ENCODE results near the gene PIM2. TPM values are rescaled to one million over a fixed set of nuclear protein-coding genes. Genes with fewer than 3 reads are reported as not detected.

The PIM2 gene
- total RNA-seq (ENCODE audit: unreplicated experiment) = 7.0 TPM
- long read RNA-seq, transcript PIM2-201 (6 exons, 2,075 nt) = major isoform, 6 of 6 reads
- long read RNA-seq, partial matches to known transcripts = 0 of 6 reads
- long read RNA-seq, other reads (novel, unspliced or antisense) = 0 of 6 reads

DNA sequence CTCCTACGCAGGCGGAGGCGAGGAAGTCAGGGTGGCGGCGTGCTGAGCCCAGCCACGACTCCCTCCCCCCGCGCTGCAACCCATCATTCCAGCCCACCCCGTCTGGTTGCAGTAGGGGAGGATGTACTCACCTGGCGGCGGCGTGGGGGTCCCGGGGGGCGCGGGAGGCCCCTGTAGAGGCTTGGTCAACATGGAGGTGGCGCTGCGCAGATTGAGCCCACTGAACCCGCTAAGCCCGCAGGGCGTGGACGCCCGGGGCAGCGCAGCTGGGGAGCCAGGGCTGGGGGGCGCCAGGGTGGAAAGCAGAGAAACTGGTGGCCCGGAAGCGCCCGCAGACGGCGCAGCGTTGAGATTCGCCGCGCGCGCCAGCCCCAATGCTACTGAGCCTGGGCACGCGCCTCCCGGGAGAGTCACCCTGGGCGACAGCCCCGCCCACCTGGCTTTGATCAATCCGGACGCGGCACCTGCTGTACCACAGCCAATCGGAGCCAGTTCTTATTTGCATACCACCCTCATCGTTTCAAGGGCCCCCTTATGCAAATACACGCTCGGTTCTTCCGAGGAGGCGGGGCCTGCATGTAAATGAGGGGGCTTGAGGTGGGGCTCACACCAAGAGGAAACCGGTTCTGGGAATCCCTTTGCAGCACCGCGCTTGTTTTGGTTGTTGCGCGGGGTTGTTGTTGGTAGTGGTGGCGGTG lies at the start of gene PIM2:
PIM2 (minus strand) TSS at position 382 of the 698 bp plus-strand sequence; CDS start at position 192, 190 bp downstream.
- H3K9me3 Mint-ChIP-seq (ENCODE audit: unreplicated experiment) = no peaks in the 10 kb centered on the region
- peaks cover 15% of the 10 kb centered on the region for H3K4me1 Mint-ChIP-seq (ENCODE audit: unreplicated experiment)
- peaks cover 4% of the 10 kb centered on the region for H3K36me3 Mint-ChIP-seq (ENCODE audit: low read depth, unreplicated experiment)
- peak within 1 kb of the TSS; percentile 85 for H3K4me3 Mint-ChIP-seq (ENCODE audit: unreplicated experiment)
- TF ChIP-seq, protein P1, sequence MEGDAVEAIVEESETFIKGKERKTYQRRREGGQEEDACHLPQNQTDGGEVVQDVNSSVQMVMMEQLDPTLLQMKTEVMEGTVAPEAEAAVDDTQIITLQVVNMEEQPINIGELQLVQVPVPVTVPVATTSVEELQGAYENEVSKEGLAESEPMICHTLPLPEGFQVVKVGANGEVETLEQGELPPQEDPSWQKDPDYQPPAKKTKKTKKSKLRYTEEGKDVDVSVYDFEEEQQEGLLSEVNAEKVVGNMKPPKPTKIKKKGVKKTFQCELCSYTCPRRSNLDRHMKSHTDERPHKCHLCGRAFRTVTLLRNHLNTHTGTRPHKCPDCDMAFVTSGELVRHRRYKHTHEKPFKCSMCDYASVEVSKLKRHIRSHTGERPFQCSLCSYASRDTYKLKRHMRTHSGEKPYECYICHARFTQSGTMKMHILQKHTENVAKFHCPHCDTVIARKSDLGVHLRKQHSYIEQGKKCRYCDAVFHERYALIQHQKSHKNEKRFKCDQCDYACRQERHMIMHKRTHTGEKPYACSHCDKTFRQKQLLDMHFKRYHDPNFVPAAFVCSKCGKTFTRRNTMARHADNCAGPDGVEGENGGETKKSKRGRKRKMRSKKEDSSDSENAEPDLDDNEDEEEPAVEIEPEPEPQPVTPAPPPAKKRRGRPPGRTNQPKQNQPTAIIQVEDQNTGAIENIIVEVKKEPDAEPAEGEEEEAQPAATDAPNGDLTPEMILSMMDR (IDR thresholded peaks at IDR 0.05; ENCODE audit: unreplicated experiment) = no peak
- peaks cover 12% of the 10 kb centered on the region for H3K27me3 Mint-ChIP-seq (ENCODE audit: unreplicated experiment)
- DNase-seq (ENCODE audit: low spot score) = peak; percentile 72
- H3K27ac Mint-ChIP-seq (ENCODE audit: unreplicated experiment) = peak within 1 kb of the TSS; percentile 63

DNA sequence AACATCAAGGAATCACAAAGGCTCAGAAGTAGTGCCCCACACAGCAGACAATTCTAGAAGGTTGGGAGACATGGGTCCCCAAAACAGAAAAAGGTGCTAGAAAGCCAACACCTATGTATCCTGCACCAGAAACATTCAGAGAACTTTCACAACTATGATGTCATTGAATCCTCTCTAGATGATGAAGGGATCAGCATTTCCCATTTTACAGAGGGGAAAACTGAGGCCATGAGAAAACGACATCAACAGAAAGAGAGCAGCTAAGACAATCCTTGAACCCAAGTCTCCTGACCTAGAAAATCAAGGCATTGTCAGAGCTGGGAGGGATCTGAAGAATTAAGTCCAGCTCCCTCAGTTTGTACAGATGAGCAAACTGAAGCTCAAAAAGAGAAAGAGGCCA lies 49.6 kb upstream of the PIM2 start:
- Mint-ChIP-seq H3K27ac (ENCODE audit: unreplicated experiment) (no peak overlapping the region), H3K4me3 (ENCODE audit: unreplicated experiment) (no peak overlapping the region), H3K9me3 (ENCODE audit: unreplicated experiment) (no peaks in the 10 kb centered on the region), H3K27me3 (ENCODE audit: unreplicated experiment) (peaks cover 7% of the 10 kb centered on the region), H3K36me3 (ENCODE audit: low read depth, unreplicated experiment) (peaks cover 11% of the 10 kb centered on the region), H3K4me1 (ENCODE audit: unreplicated experiment) (peaks cover 5% of the 10 kb centered on the region)
- TF ChIP-seq, protein P1 (IDR thresholded peaks at IDR 0.05; ENCODE audit: unreplicated experiment) = no peak
- no peak for DNase-seq (ENCODE audit: low spot score)

DNA sequence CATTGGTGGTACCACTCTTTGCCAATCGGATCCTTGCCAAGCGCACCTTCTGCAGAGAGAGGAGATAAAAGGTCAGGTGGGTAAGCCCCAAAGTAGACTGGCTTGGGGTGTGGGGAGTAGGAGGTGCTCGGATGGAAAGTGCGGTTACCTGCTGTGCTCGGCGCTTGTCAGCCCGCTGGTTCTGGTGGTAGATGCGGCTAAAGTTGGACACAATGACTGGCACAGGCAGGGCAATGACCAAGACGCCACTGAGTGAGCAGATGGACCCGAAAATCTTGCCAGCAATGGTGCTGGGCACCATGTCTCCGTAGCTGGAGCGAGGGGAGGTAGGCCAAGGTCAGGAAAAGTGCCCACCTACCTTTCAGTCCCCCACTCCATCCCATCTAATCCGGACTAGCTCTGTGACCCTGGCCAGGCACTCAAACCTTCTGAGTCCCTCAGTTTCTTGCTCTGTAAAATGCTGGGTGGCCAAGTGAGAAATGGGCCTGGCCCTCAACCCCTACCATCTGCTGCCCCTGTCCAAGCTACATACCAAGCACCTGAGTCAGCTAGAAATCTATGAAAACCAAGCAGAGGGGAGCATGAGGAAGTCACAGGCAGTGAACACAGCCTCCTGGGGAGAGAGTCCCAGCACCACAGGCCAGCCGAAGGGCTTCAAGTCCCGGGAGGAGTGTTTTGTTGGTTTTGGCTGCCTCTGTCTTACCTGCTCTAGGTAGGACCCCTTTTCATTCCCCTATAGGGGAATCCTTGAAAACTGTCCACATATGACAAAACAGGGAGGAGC lies 48.2 kb upstream of the PIM2 start:
- Mint-ChIP-seq H3K9me3 (ENCODE audit: unreplicated experiment) (no peaks in the 10 kb centered on the region), H3K4me3 (ENCODE audit: unreplicated experiment) (no peak overlapping the region), H3K4me1 (ENCODE audit: unreplicated experiment) (no peaks in the 10 kb centered on the region), H3K27me3 (ENCODE audit: unreplicated experiment) (no peaks in the 10 kb centered on the region), H3K36me3 (ENCODE audit: low read depth, unreplicated experiment) (peaks cover 3% of the 10 kb centered on the region), H3K27ac (ENCODE audit: unreplicated experiment) (no peak overlapping the region)
- TF ChIP-seq, protein P1 (IDR thresholded peaks at IDR 0.05; ENCODE audit: unreplicated experiment) = no peak
- no peak for DNase-seq (ENCODE audit: low spot score)

DNA sequence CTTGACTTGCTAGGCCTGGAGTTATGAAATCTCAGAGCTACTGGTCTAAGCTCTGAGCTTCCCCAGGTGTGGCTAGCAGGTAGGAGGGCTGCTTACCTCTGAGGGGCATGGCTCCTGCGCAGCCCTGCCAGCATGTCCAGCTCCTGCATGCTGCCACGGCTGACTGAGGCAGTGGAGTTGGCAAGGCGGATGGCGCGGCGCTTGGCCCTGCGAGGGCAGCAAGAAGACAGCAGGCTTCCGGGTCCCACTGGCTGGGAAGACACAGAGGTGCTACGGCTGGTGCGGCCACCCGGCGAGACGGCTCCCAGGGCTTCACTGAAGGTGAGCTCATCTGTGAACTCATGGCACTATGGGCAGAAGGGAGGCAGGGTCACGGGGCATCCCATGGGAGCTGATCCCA lies 47.1 kb upstream of the PIM2 start:
- TF ChIP-seq, protein P1 (IDR thresholded peaks at IDR 0.05; ENCODE audit: unreplicated experiment) = no peak
- H3K27ac Mint-ChIP-seq (ENCODE audit: unreplicated experiment) = no peak overlapping the region
- H3K4me3 Mint-ChIP-seq (ENCODE audit: unreplicated experiment) = no peak overlapping the region
- peaks cover 3% of the 10 kb centered on the region for H3K36me3 Mint-ChIP-seq (ENCODE audit: low read depth, unreplicated experiment)
- no peaks in the 10 kb centered on the region for H3K27me3 Mint-ChIP-seq (ENCODE audit: unreplicated experiment)
- no peaks in the 10 kb centered on the region for H3K9me3 Mint-ChIP-seq (ENCODE audit: unreplicated experiment)
- no peak for DNase-seq (ENCODE audit: low spot score)
- peaks cover 8% of the 10 kb centered on the region for H3K4me1 Mint-ChIP-seq (ENCODE audit: unreplicated experiment)

Data from endothelial cell (in vitro differentiated cells).